Retina (tissue), 1 donor: Measurements from ENCODE around the gene DCAKD.

Experiments used
- DNase-seq: peaks from one replicate; pipeline ENCODE4 v3.0.0-alpha.2; 2016

The DCAKD gene

GRCh38 chr17:44998646-44999045, 52.8 kb downstream of the DCAKD start:
- DNase-seq: no peak

DNA sequence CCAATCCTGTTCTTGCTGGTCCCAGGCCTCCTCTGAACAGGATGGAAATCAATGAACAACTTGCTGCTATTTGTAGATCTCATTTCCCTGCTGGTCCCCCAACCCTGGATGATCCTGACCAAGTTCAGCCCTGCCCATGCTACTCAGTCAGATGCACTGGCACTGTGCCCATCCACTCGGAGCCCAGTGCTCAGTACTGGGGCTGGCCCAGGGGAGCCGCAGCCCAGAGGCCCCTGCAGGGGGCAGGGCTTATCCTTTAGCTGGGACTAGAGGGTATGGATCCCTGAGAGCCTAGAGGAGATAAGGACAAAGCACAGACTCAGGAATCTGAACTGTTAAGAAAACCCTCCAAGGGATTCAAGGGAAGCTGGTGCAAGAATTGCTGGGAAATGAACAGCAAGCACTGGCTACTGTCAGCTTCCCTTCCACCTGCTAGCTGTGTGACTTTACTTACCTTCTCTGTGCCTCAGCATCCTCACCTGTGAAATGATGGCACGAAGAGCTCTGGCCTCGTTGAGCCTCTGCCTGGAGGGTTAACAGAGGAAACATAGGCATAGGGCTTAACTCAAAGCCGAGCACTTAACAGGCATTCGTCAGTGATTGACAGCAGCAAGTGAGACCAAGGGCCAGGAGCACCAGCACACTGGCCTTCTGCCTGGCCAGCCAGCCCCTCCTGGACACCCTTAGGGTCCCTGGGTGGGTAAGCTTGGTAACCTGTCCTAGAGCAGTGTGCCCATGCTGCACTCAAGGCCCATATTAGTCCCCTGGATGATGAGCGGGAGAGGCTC, 53.5 kb downstream of the DCAKD start:
- no peak for DNase-seq

- no peak for DNase-seq
Measured at GRCh38 chr17:44996304-44996703, 55.1 kb downstream of the DCAKD start.

GRCh38 chr17:44995436-44996001, 55.9 kb downstream of the DCAKD start:
- DNase-seq: no peak

DNA sequence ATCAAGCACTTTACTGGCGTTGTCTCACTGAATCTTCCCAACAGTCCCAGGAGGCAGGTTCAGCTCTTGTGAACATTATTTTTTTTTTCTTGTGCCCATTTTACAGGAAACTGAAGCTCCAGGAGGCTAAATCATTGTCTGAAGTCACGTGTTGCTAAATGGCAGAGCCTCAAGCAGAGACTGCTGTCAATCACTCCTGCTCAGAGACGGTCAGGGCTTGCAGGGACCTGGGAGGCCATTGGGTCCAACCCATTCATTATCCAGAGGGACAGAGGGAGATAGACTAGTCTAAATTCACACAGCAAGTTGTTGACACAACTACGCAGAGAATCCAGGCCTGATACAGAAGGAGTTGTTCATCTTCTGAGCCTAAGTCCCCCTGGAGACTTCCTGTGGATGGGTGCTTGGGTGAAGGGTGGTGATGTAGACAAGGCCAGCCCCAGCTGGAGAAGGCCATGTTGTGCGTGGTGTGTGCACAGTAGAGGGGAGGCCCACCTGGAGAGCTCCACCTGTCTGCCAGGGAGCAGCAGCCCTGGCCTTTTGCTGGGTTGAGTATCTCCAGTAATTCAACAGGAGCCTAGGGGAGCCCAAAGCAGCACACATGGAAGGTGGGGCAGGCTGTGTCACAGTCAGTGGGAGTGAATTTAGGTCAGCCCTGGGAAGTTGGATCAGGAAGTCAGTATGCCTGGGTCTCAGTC, 59.0 kb downstream of the DCAKD start:
- no peak for DNase-seq

DNA sequence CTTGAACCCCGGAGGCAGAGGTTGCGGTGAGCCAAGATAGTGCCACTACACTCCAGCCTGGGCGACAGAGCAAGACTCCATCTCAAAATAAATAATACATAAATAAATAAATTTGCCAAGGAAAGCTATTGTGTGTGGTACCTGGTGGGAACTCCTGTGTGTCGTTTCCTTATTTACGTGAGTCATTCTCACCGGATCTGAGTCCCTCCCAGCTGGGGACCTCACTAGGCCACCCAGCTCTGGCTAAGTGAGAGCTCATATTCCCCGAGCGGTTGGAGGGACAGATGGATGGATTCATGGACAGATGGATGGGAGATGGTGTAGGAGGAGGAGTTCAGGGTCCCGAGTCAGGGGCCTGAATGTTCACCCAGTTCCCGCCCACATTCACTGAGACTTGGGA, 60.4 kb downstream of the DCAKD start:
- no peak for DNase-seq

DNA sequence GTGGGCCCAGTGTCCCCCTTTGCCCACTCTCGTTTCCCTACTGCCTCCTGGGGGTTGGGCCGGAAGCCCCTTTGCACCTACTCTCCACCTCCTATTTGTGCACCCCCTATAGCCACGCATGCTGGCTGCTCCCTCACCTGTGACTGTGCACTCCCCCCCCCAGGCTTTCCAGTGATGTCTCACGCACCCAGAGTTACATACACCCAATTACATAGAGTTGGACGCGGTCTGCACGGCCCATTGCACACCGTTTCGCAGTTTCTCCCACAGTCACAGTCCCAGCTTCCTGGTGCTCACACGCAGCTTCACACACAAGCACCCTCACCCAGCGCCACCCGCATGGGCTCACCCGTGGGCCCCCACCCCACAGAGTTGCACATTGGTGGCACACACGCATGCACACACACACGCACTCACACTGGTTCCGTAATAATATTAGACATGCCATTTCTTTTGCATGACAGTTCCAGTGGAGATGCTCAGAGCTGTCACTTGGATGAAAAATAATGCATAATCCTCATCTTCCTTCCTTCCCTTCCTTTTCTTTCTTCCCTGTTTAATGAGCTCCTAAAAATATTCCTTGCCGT, 61.8 kb downstream of the DCAKD start:
- DNase-seq: no peak

DNA sequence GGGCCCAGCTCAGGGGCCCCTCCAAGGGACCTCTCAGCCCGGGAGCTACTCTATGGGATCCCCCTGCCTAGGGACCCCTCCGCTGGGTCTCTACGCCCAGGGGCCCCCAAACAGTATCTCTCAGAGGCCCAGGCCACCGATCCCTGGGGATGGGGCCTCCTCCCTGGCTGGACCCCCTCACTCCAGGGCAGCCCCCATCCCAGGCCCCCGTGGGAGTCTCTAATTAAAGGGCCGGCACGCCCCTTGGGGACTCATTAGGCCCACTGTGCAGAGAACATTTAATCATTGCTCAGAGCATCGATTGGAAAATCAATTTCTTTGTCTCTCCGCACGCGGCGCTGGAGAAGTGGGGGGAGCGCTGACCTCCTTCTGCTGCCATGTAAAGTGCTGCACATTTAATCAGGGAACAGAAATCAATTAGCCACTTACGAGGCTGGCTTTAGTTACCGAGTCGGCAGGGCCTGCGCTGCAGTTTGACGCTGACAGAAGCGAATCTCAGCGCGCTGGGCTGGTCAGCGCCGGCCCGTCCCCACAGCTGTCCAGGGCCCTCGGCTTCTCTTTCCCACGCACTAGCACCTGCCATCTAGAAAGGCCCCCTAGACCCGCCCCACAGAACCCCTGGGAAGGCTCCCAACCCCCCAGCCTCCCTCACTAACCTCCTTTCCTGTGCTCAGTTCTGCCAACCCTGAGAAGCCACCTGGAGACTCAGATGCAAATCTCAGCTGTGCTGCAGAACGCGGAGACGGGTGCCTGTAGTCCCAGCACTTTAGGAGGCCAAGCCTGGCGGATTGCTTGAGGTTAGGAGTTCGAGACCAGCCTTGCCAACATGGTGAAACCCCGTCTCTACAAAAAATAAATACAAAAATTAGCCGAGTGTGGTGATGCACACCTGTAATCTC, 63.1 kb downstream of the DCAKD start:
- DNase-seq: peak; percentile 83

GRCh38 chr17:44983563-44983962, 67.9 kb downstream of the DCAKD start:
- no peak for DNase-seq

- no peak for DNase-seq
Measured at GRCh38 chr17:44982113-44982702, 69.2 kb downstream of the DCAKD start.

DNA sequence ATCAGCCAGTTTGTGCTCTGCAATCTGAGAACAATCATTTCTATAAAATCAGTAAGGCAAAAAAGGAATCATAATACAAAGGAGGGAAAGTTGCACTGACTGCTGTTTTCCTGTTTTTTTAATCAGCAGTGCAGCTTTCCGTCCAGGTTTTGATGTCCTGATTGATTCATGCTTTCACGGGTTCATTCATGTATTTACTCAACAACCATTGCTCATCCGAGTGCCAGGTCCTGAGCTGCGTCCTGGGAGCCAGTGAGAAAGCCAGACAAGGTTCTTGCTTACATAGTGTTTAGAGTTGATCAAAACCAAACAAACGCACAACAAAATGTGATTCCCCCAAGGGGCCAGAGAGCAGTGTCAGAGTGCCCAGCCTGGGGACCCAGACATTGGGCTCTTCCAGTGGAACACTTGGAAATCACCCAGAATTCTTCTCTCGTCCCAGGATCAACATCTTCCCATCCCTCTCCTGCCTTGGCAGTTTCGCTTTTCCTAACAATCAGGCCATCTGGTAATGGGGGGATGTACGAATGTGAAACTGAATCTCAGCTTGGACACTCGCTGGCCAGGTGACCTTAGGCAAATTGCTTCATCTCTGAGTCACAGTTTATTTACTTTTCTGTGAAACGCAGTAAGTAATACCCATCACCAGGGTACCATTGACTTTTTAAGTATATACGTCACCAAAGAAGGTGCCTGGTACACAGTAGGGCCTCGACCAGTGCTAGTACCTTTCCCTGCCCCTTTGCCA, 70.0 kb downstream of the DCAKD start:
- DNase-seq: no peak

DNA sequence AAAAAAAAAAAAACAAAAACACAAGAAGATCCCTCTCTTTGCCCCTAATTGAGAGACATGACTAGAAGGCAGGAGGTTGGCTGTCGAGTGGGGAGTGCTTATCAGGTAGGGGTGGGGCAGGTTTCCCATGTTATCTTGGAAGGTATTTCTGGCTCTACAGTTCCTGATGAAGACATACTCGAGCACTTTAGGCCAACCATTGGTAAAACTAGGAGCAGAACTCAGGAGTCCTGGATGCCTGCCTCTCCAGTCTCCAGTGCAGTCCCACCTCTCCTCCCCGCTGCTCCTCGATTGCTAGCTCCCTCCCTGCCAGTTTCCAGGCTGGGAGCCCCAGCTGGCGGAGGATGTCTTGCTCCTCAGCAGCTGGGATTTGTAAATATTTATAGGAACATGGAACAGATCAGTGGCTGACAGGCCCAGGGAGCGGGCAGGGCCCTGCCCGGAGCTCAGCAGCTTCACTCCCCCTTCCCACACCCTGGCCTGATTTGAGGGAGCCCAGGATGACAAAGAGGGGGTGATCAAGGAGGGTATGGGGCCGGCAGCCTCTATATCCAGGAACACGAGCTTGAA, 71.9 kb downstream of the DCAKD start:
- DNase-seq: no peak

DNA sequence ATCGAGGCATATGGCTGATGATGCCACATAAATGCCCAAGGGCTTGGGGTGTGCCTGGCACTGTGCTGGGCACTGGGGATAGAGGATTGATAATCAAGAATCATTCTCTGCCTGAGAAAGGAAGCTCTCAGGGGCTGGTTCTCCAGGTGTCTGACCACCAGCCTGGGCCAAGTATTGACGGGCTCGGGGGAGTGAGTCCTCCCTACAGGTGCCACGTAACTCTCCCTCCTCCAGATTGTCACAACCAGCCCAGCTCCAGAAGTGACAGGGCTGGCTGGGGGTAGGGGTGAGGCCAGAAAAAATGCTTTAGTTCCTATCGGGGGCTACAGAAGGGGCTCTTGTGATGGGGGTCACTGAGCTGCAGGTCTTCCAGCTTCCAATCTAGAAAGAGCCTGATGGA, 72.6 kb downstream of the DCAKD start:
- DNase-seq: no peak

- DNase-seq: no peak
Measured at GRCh38 chr17:44977814-44978550, 73.5 kb downstream of the DCAKD start.

- DNase-seq: no peak
Measured at GRCh38 chr17:44977065-44977464, 74.4 kb downstream of the DCAKD start.

- DNase-seq: no peak
Measured at GRCh38 chr17:44976206-44976605, 75.2 kb downstream of the DCAKD start.
